Rectal smooth muscle tissue (tissue), 1 donor: Measurements from ENCODE around the gene MKKS.
A peak's percentile ranks its signal among the peaks of the same experiment; 100 is the strongest.

ENCODE experiments used
- H3K27ac ChIP-seq: one replicate; pipeline ENCODE4 v1.7.0; 2013; ENCODE audit warnings: low read depth, low read length, inconsistent platforms
- H3K27me3 ChIP-seq: one replicate; pipeline ENCODE4 v1.7.0; 2013; ENCODE audit warnings: low read length; ENCODE audit not compliant: control insufficient read depth, insufficient read depth
- H3K36me3 ChIP-seq: one replicate; pipeline ENCODE4 v1.7.0; 2013; ENCODE audit warnings: low read length; ENCODE audit not compliant: control insufficient read depth, insufficient read depth
- H3K4me1 ChIP-seq: one replicate; pipeline ENCODE4 v1.7.0; 2013; ENCODE audit warnings: low read length; ENCODE audit not compliant: control insufficient read depth, insufficient read depth
- H3K4me3 ChIP-seq: one replicate; pipeline ENCODE4 v1.7.0; 2013; ENCODE audit warnings: low read length
- H3K9ac ChIP-seq: one replicate; pipeline ENCODE4 v1.7.0; 2013; ENCODE audit warnings: low read length

MKKS gene

GRCh38 chr20:10433623-10434466, at the start of gene MKKS:
MKKS (minus strand) TSS chr20:10434222; CDS start chr20:10413514, 20,708 bp downstream.
- no peaks in the 10 kb centered on the region for H3K36me3 ChIP-seq
- H3K27ac ChIP-seq, result peak within 1 kb of the TSS; percentile 93
- H3K4me1 ChIP-seq, result no peaks in the 10 kb centered on the region
- peak within 1 kb of the TSS; percentile 96 for H3K4me3 ChIP-seq
- H3K27me3 ChIP-seq, result no peaks in the 10 kb centered on the region
- H3K9ac ChIP-seq, result peak within 1 kb of the TSS; percentile 76

DNA sequence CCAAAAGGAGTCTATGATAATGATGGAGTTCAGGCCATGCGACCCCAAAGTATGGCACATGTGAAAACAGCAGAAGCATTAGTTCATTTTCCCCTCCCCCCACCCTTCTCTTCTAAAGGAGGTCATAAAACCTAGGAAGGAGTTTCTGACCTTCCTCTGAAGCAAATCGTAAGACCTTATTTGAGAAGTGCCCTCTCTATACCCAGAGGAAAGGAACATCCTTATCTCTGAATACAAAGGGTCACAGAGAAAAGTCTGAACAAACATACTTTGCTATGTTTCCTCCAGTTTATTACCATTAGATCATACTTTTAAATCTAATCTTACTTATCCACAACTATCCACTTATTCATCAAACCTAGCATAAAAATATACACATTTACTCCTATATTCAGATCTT, 49.7 kb upstream of the MKKS start:
- H3K4me3 ChIP-seq, result no peak overlapping the region
- H3K27me3 ChIP-seq, result no peaks in the 10 kb centered on the region
- no peak overlapping the region for H3K9ac ChIP-seq
- no peaks in the 10 kb centered on the region for H3K4me1 ChIP-seq
- H3K36me3 ChIP-seq, result no peaks in the 10 kb centered on the region
- H3K27ac ChIP-seq, result no peak overlapping the region

GRCh38 chr20:10481676-10482075, 47.7 kb upstream of the MKKS start:
- Histone ChIP-seq H3K27me3 (no peaks in the 10 kb centered on the region), H3K36me3 (no peaks in the 10 kb centered on the region), H3K27ac (no peak overlapping the region), H3K4me3 (no peak overlapping the region), H3K9ac (no peak overlapping the region), H3K4me1 (no peaks in the 10 kb centered on the region)

DNA sequence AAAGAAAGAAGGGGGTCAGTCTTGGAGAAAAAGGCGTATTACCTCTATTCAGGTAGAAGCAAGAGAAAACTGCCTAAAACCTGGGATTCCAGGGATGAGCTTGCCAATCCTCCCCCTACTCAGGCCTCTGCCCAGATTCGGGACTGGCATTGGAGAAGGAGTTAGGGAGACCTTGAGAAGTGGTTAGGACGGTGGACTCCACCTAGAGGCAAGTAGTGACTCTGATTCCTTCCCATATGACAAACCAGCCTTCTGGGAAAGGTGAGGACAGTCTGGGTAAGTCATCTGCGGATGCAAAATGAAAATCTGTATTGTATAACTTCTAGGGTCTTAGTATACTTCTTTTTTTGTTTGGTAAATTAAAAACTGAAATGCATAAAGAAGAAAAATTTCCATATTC, 44.9 kb upstream of the MKKS start:
- Histone ChIP-seq H3K27me3 (no peaks in the 10 kb centered on the region), H3K9ac (no peak overlapping the region), H3K27ac (no peak overlapping the region), H3K4me1 (no peaks in the 10 kb centered on the region), H3K4me3 (no peak overlapping the region), H3K36me3 (no peaks in the 10 kb centered on the region)

GRCh38 chr20:10478205-10478604, 44.2 kb upstream of the MKKS start:
- no peak overlapping the region for H3K27ac ChIP-seq
- H3K36me3 ChIP-seq, result no peaks in the 10 kb centered on the region
- no peaks in the 10 kb centered on the region for H3K27me3 ChIP-seq
- H3K4me3 ChIP-seq, result no peak overlapping the region
- no peaks in the 10 kb centered on the region for H3K4me1 ChIP-seq
- H3K9ac ChIP-seq, result no peak overlapping the region

DNA sequence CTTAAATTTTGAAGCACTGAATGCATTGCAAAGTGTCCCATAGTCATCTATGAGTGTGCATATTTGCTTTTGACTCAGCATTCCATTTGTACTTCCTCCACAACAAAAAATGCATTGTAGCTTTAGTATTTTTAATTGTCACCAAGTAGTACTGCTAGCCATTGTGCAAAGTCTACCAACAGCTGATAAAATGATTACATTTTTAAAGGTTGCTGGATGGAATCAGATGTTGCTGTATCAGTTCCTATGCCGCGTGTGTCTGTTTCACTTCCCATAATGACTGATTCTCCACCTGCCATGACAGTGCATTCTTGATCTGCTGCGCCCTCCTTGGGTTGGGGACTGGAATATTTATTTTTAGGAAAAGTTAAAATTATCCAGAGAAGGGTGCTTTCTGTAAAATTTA, 42.3 kb upstream of the MKKS start:
- Histone ChIP-seq H3K4me3 (no peak overlapping the region), H3K27ac (no peak overlapping the region)

DNA sequence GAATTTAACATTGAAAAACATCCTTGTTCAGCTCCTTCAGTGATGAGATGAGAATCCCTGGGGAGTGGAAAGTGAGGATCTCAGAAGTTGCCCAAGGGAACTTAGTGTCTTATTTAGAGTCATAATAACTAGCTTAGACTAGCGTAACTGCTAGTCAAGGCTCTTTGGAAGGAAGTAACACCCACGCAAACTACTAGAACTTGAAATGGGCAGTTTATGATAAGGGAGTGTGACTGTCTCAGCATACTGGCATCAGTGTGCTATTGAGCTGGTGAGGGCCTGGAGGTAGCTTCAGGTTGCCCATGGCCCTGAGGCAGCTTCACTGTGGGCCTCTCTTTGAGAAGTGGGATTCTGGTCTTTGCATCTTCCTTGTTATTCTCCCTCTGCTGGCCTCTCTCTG, 41.2 kb upstream of the MKKS start:
- no peak overlapping the region for H3K27ac ChIP-seq
- no peak overlapping the region for H3K9ac ChIP-seq
- H3K4me3 ChIP-seq, result no peak overlapping the region
- no peaks in the 10 kb centered on the region for H3K4me1 ChIP-seq
- H3K27me3 ChIP-seq, result no peaks in the 10 kb centered on the region
- H3K36me3 ChIP-seq, result no peaks in the 10 kb centered on the region

More for the DNA sequence above, 42.3 kb upstream of the MKKS start:
- no peak overlapping the region for H3K9ac ChIP-seq
- no peaks in the 10 kb centered on the region for H3K27me3 ChIP-seq
- H3K36me3 ChIP-seq, result no peaks in the 10 kb centered on the region
- no peaks in the 10 kb centered on the region for H3K4me1 ChIP-seq

- Histone ChIP-seq H3K27ac (no peak overlapping the region), H3K36me3 (no peaks in the 10 kb centered on the region), H3K27me3 (no peaks in the 10 kb centered on the region), H3K9ac (no peak overlapping the region), H3K4me3 (no peak overlapping the region), H3K4me1 (peaks cover 2% of the 10 kb centered on the region)
Measured at GRCh38 chr20:10474606-10475184, 40.7 kb upstream of the MKKS start.

GRCh38 chr20:10472871-10473270, 38.8 kb upstream of the MKKS start:
- no peaks in the 10 kb centered on the region for H3K27me3 ChIP-seq
- no peaks in the 10 kb centered on the region for H3K36me3 ChIP-seq
- H3K9ac ChIP-seq, result no peak overlapping the region
- peaks cover 6% of the 10 kb centered on the region for H3K4me1 ChIP-seq
- H3K27ac ChIP-seq, result no peak overlapping the region
- H3K4me3 ChIP-seq, result no peak overlapping the region

GRCh38 chr20:10470276-10470675, 36.3 kb upstream of the MKKS start:
- Histone ChIP-seq H3K4me1 (peaks cover 6% of the 10 kb centered on the region), H3K4me3 (no peak overlapping the region), H3K36me3 (no peaks in the 10 kb centered on the region), H3K27me3 (no peaks in the 10 kb centered on the region), H3K27ac (no peak overlapping the region), H3K9ac (no peak overlapping the region)

DNA sequence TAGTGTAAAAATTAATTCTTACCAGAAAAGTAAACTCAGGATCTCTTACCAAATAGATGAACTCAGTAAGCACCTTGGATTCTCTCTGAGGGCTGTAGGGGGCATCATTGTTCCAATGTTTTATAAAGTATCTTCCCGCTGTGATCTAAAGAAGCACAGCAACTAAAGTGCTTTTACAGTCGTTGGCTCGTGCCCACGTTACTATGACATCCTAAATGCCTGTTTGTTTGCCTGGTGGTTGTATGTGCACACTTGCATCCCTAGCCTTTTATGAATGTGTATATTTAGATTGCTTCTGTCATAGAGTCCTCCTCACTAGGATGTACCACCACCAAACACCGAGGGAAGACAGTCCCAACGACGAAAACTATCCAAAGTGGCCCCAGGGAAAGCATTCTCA, 35.6 kb upstream of the MKKS start:
- Histone ChIP-seq H3K9ac (no peak overlapping the region), H3K27me3 (no peaks in the 10 kb centered on the region), H3K4me3 (no peak overlapping the region), H3K36me3 (no peaks in the 10 kb centered on the region), H3K27ac (no peak overlapping the region), H3K4me1 (peaks cover 6% of the 10 kb centered on the region)

- Histone ChIP-seq H3K27ac (no peak overlapping the region), H3K4me3 (no peak overlapping the region), H3K36me3 (no peaks in the 10 kb centered on the region), H3K27me3 (no peaks in the 10 kb centered on the region), H3K4me1 (peaks cover 6% of the 10 kb centered on the region), H3K9ac (no peak overlapping the region)
Measured at GRCh38 chr20:10469056-10469455, 35.0 kb upstream of the MKKS start.

GRCh38 chr20:10468340-10468845, 34.4 kb upstream of the MKKS start:
- H3K27ac ChIP-seq, result no peak overlapping the region
- no peak overlapping the region for H3K9ac ChIP-seq

More at GRCh38 chr20:10468340-10468845, 34.4 kb upstream of the MKKS start:
- H3K4me1 ChIP-seq, result peaks cover 6% of the 10 kb centered on the region
- H3K4me3 ChIP-seq, result no peak overlapping the region
- H3K36me3 ChIP-seq, result no peaks in the 10 kb centered on the region
- H3K27me3 ChIP-seq, result no peaks in the 10 kb centered on the region
